Chondrocyte (in vitro differentiated cells): Measurements from ENCODE around the gene FAM20C. TPM values are rescaled to one million over a fixed set of nuclear protein-coding genes. Genes with fewer than 3 reads are reported as not detected.

Experiments
- DNase-seq: peaks from one replicate; pipeline ENCODE4 v3.0.0; 2021; ENCODE audit warnings: mixed read lengths, low spot score
- H3K27ac Mint-ChIP-seq: one replicate; pipeline ENCODE4 v1.8.0; 2021; ENCODE audit warnings: mild to moderate bottlenecking, moderate library complexity, mixed read lengths; ENCODE audit not compliant: unreplicated experiment
- H3K27me3 Mint-ChIP-seq: 2 replicates; pipeline ENCODE4 v1.8.0; 2021; ENCODE audit warnings: low read depth, mixed read lengths
- H3K36me3 Mint-ChIP-seq: 2 replicates; pipeline ENCODE4 v1.8.0; 2021; ENCODE audit warnings: low read depth, mixed read lengths
- H3K4me1 Mint-ChIP-seq: 2 replicates; pipeline ENCODE4 v1.8.0; 2021; ENCODE audit warnings: low read depth, mild to moderate bottlenecking, mixed read lengths
- H3K4me3 Mint-ChIP-seq: one replicate; pipeline ENCODE4 v1.8.0; 2021; ENCODE audit warnings: mild to moderate bottlenecking, moderate library complexity, mixed read lengths; ENCODE audit not compliant: unreplicated experiment
- H3K9me3 Mint-ChIP-seq: 2 replicates; pipeline ENCODE4 v1.8.0; 2021; ENCODE audit warnings: low read depth, mixed read lengths
- CTCF ChIP-seq: fragments of 200-600 bp; sonication (generic); IDR thresholded peaks from 2 replicates; pipeline ENCODE4 v1.5.0; 2021; ENCODE audit warnings: antibody characterized with exemption, mild to moderate bottlenecking, moderate library complexity
- total RNA-seq: library from RNA; stranded (reverse); gene quantifications from 3 replicates; pipeline ENCODE4 v1.2.1, GENCODE V29; 2021

Gene FAM20C
- total RNA-seq, 1 donor from 2014 or later, result 34.4 TPM

- Mint-ChIP-seq H3K9me3 (peaks cover 10% of the 10 kb centered on the region), H3K27ac (no peak overlapping the region), H3K4me1 (peaks cover 12% of the 10 kb centered on the region), H3K27me3 (peaks cover 2% of the 10 kb centered on the region), H3K36me3 (peaks cover 5% of the 10 kb centered on the region), H3K4me3 (no peak overlapping the region)
- TF ChIP-seq CTCF, result no peak
- DNase-seq, result no peak
These were observed 81.9 kb downstream of the FAM20C start for GRCh38 chr7:274266-274665.

- Mint-ChIP-seq H3K4me3 (no peak overlapping the region), H3K27ac (no peak overlapping the region), H3K27me3 (peaks cover 9% of the 10 kb centered on the region), H3K36me3 (peaks cover 5% of the 10 kb centered on the region), H3K4me1 (peaks cover 4% of the 10 kb centered on the region), H3K9me3 (peaks cover 10% of the 10 kb centered on the region)
- peak; percentile 72 for DNase-seq
- TF ChIP-seq CTCF, result no peak
These were observed 84.0 kb downstream of the FAM20C start for GRCh38 chr7:276230-276835.

- TF ChIP-seq CTCF, result no peak
- no peak overlapping the region for H3K27ac Mint-ChIP-seq
- H3K36me3 Mint-ChIP-seq, result peaks cover 5% of the 10 kb centered on the region
- DNase-seq, result no peak
- H3K9me3 Mint-ChIP-seq, result peaks cover 10% of the 10 kb centered on the region
- peaks cover 9% of the 10 kb centered on the region for H3K27me3 Mint-ChIP-seq
- H3K4me1 Mint-ChIP-seq, result no peaks in the 10 kb centered on the region
- H3K4me3 Mint-ChIP-seq, result no peak overlapping the region
These were observed 84.9 kb downstream of the FAM20C start for GRCh38 chr7:277228-277627.

- Mint-ChIP-seq H3K36me3 (peaks cover 5% of the 10 kb centered on the region), H3K4me3 (no peak overlapping the region), H3K27ac (no peak overlapping the region), H3K4me1 (no peaks in the 10 kb centered on the region), H3K27me3 (peaks cover 9% of the 10 kb centered on the region), H3K9me3 (peaks cover 8% of the 10 kb centered on the region)
- no peak for TF ChIP-seq CTCF
- peak; percentile 18 for DNase-seq
These were observed 85.7 kb downstream of the FAM20C start for GRCh38 chr7:278081-278480.

- Mint-ChIP-seq H3K27me3 (peaks cover 15% of the 10 kb centered on the region), H3K9me3 (peaks cover 4% of the 10 kb centered on the region), H3K27ac (no peak overlapping the region), H3K4me3 (no peak overlapping the region), H3K36me3 (peaks cover 1% of the 10 kb centered on the region), H3K4me1 (no peaks in the 10 kb centered on the region)
- TF ChIP-seq CTCF, result no peak
- DNase-seq, result peak; percentile 63
These were observed 87.5 kb downstream of the FAM20C start for GRCh38 chr7:279821-280220.
